Body of pancreas (tissue), 4 donors: ENCODE results near the gene RCHY1. TPM values are rescaled to one million over a fixed set of nuclear protein-coding genes. Genes with fewer than 3 reads are reported as not detected.
"Not testable (repeated sequence)": the region's sequence is repeated elsewhere in the genome, so short reads cannot be mapped to it uniquely, and the experiment has no call there.

Source experiments
- ATAC-seq: fragments of 150-250 bp; one replicate; pipeline ENCODE4 v1.9.1; 2016
- DNase-seq, 4 donors: peaks; one replicate each; pipeline ENCODE4 v3.0.0-alpha.2; 2019
- H3K27ac ChIP-seq, 4 donors: fragments of 200-600 bp; sonication (generic); 1 replicate in 3 of 4; 2 replicates in 1 of 4; pipeline versions ENCODE4 v1.5.1 to v1.6.1; 2016 to 2019; ENCODE audit warnings: mild to moderate bottlenecking in 1 of 4, mixed read lengths in 1 of 4, moderate library complexity in 1 of 4
- H3K27me3 ChIP-seq, 2 donors: fragments of 200-600 bp; sonication (generic); one replicate each; pipeline ENCODE4 v1.6.0; 2016; ENCODE audit warnings: mild to moderate bottlenecking in 1 of 2
- H3K36me3 ChIP-seq, 2 donors: fragments of 200-600 bp; sonication (generic); replicated peaks in 1 of 2; 2 replicates each; pipeline ENCODE4 v1.5.1; 2016; ENCODE audit warnings: low read depth in 2 of 2; ENCODE audit not compliant: insufficient read depth in 1 of 2
- H3K4me1 ChIP-seq: fragments of 200-600 bp; sonication (generic); one replicate; pipeline ENCODE4 v1.6.0; 2016
- H3K4me3 ChIP-seq, 2 donors: fragments of 200-600 bp; sonication (generic); 1 replicate in 1 of 2; 2 replicates in 1 of 2; pipeline ENCODE4 v1.5.1; 2016 to 2019
- H3K9me3 ChIP-seq, 3 donors: fragments of 200-600 bp; sonication (generic); 1 replicate in 2 of 3; 2 replicates in 1 of 3; pipeline ENCODE4 v1.5.1; 2016
- POLR2A ChIP-seq, 3 donors: fragments of 450-650 bp; IDR thresholded peaks; one replicate each; pipeline ENCODE4 v1.6.1; 2016; ENCODE audit warnings: antibody characterized with exemption in 3 of 3, mild to moderate bottlenecking in 2 of 3
- WGBS, 2 donors: methylation state at CpG; one replicate each; pipeline ENCODE4 v1.1.5; 2017; 5-methylcytosine and 5-hydroxymethylcytosine counted together
- intact Hi-C: fragments of 100-400 bp; cut with DNase I; formaldehyde crosslinking; loops from one replicate; pipeline ENCODE4 v1.15.1; 2023
- total RNA-seq, 2 donors: library from RNA; depleted of rRNA; stranded (reverse); fragments of >200 nt; gene quantifications; one replicate each; pipeline ENCODE4 v1.1.0, GENCODE V29; 2016
- TF ChIP-seq, protein P1 (sequence below), 7 experiments: fragments of 450-650 bp in 4 of 7; fragments of 200-600 bp in 3 of 7; sonication (generic) in 3 of 7; IDR thresholded peaks; one replicate each; pipeline ENCODE4 v1.5.1; 2016 to 2019; ENCODE audit warnings: antibody characterized with exemption in 7 of 7

Gene RCHY1
- total RNA-seq, 2 donors from 2014 or later, result 20.0 to 22.4 TPM

- Histone ChIP-seq H3K36me3 (peaks cover 4 to 5% of the 10 kb centered on the region in 2 donors), H3K27ac (no peak overlapping the region), H3K27me3 (no peaks in the 10 kb centered on the region), H3K4me1 (no peaks in the 10 kb centered on the region), H3K9me3 (no peaks in the 10 kb centered on the region), H3K4me3 (no peak overlapping the region)
- DNase-seq (no peak), ATAC-seq (no peak)
- TF ChIP-seq, protein P1, sequence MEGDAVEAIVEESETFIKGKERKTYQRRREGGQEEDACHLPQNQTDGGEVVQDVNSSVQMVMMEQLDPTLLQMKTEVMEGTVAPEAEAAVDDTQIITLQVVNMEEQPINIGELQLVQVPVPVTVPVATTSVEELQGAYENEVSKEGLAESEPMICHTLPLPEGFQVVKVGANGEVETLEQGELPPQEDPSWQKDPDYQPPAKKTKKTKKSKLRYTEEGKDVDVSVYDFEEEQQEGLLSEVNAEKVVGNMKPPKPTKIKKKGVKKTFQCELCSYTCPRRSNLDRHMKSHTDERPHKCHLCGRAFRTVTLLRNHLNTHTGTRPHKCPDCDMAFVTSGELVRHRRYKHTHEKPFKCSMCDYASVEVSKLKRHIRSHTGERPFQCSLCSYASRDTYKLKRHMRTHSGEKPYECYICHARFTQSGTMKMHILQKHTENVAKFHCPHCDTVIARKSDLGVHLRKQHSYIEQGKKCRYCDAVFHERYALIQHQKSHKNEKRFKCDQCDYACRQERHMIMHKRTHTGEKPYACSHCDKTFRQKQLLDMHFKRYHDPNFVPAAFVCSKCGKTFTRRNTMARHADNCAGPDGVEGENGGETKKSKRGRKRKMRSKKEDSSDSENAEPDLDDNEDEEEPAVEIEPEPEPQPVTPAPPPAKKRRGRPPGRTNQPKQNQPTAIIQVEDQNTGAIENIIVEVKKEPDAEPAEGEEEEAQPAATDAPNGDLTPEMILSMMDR (IDR thresholded peaks at IDR 0.05), result no peak
- no peak for TF ChIP-seq POLR2A (IDR thresholded peaks at IDR 0.05)
- intact Hi-C loops, result no loop called here
Measured at GRCh38 chr4:75527482-75527881, 13.3 kb upstream of the RCHY1 start.

DNA sequence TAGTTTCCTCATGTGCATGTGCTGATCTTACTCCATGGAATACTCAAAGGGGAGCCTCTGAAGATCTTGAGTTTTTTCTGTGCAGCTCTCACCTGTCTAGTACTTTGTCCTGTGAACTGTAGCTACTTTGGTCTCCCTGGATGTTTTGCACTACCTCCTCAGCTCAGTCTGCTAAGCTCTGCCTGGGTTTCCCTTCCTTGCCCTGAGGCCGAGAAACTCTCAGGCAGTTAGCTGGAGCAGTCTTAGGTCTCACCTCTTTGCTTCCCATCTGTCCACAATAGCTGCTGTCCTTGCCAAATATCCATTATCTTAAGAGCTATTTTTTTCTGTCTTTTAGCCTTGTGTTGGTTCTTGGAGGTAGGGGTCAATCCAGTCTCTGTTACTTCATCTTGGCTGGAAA, 11.7 kb upstream of the RCHY1 start:
- H3K27me3 ChIP-seq, result no peaks in the 10 kb centered on the region
- no peak overlapping the region for H3K4me3 ChIP-seq
- TF ChIP-seq POLR2A (IDR thresholded peaks at IDR 0.05), result no peak
- TF ChIP-seq, protein P1 (IDR thresholded peaks at IDR 0.05), result no peak
- 100% methylated on average over 1 of the region's 1 CpG for WGBS, 2 donors
- DNase-seq (no peak), ATAC-seq (no peak)
- intact Hi-C loops, result no loop called here
- no peaks in the 10 kb centered on the region for H3K9me3 ChIP-seq
- no peaks in the 10 kb centered on the region for H3K4me1 ChIP-seq
- H3K27ac ChIP-seq, result no peak overlapping the region
- peaks cover 5 to 6% of the 10 kb centered on the region in 2 donors for H3K36me3 ChIP-seq

DNA sequence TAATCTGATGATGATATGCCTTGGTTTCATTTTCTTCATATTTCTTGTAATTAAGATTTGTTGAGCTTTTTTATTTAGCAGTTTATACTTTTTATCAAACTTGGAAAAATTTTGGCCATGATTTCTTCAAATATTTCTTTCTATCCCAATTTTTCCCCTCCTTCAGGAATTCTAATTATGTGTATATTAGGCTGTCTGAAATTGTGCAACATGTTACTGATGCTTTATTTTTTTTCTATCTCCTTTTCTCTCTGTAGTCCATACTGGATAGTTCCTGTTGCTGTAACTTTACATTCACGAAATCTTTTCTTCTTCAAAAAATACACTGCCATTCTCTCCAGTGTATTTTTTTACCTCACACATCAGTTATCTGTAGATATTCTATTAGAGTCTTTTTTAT, 10.9 kb upstream of the RCHY1 start:
- TF ChIP-seq, protein P1 (IDR thresholded peaks at IDR 0.05), result no peak
- TF ChIP-seq POLR2A (IDR thresholded peaks at IDR 0.05), result no peak

GRCh38 chr4:75519452-75519851, 5.2 kb upstream of the RCHY1 start:
- H3K36me3 ChIP-seq, DNase-seq, H3K27me3 ChIP-seq, intact Hi-C loops, ATAC-seq, H3K4me3 ChIP-seq, H3K27ac ChIP-seq, H3K9me3 ChIP-seq, H3K4me1 ChIP-seq: not testable (repeated sequence)
- 93 to 100% methylated on average over 3 to 4 of the region's 7 CpGs for WGBS, 2 donors

More for the DNA sequence above, 10.9 kb upstream of the RCHY1 start:
- no peaks in the 10 kb centered on the region for H3K27me3 ChIP-seq
- 94 to 95% methylated on average over 1 of the region's 1 CpG for WGBS, 2 donors
- peaks cover 4 to 5% of the 10 kb centered on the region in 2 donors for H3K36me3 ChIP-seq
- intact Hi-C loops, result no loop called here
- no peak for ATAC-seq
- no peak for DNase-seq
- H3K9me3 ChIP-seq, result no peaks in the 10 kb centered on the region
- no peak overlapping the region for H3K4me3 ChIP-seq
- no peaks in the 10 kb centered on the region for H3K4me1 ChIP-seq
- no peak overlapping the region for H3K27ac ChIP-seq

DNA sequence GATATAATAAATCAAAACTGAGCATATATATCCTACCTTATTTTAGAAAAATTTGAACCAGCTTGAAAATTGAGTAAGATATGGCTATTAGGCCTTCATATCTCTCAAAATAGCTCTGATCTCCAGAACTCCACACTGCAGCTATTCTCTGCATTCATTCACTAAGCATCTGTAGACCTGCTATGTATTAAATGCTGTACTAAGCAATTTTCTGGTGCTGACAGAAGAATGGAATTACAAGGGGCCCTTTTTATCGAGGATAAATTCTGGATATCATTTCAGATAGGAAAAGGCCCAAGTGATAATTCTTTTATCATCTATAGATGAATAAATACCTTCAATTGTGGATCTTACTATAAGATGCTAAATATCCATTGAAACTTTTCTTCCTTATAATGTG, 1.9 kb upstream of the RCHY1 start:
- TF ChIP-seq, protein P1 (IDR thresholded peaks at IDR 0.05), result no peak
- TF ChIP-seq POLR2A (IDR thresholded peaks at IDR 0.05), result no peak
- no peaks in the 10 kb centered on the region for H3K27me3 ChIP-seq
- no peak overlapping the region for H3K27ac ChIP-seq
- H3K4me1 ChIP-seq, result peaks cover 26% of the 10 kb centered on the region
- DNase-seq (no peak), ATAC-seq (no peak)
- intact Hi-C loops, result no loop called here
- H3K4me3 ChIP-seq, result no peak overlapping the region
- no peaks in the 10 kb centered on the region for H3K36me3 ChIP-seq
- WGBS, 2 donors, result 65 to 74% methylated on average over 1 of the region's 1 CpG
- H3K9me3 ChIP-seq, result no peaks in the 10 kb centered on the region
